DND-41 (cell line): Measurements from ENCODE around the gene EHMT1.

Experiments used
- ATAC-seq: fragments of 200-7000 bp; cut with Tn5 transposase; 3 replicates; pipeline ENCODE4 v1.9.1; 2021; ENCODE audit warnings: low read depth; ENCODE audit not compliant: insufficient read depth
- DNase-seq: peaks from one replicate; pipeline ENCODE4 v3.0.0-alpha.2; 2020
- H2AFZ ChIP-seq: 2 replicates; pipeline ENCODE4 v1.6.0; 2012; ENCODE audit warnings: low read depth, low read length
- H3K27ac ChIP-seq: 2 replicates; pipeline ENCODE4 v1.5.1; 2012; ENCODE audit warnings: low read length, inconsistent platforms
- H3K27me3 ChIP-seq: fragments of 200-600 bp; sonication (generic); 2 replicates; pipeline ENCODE4 v1.6.0; 2012; ENCODE audit warnings: low read length, mild to moderate bottlenecking, inconsistent platforms; ENCODE audit not compliant: insufficient read depth, poor library complexity
- H3K36me3 ChIP-seq: 2 replicates; pipeline ENCODE4 v1.5.1; 2012; ENCODE audit warnings: low read length, inconsistent platforms; ENCODE audit not compliant: insufficient read depth
- H3K4me1 ChIP-seq: 2 replicates; pipeline ENCODE4 v1.5.1; 2012; ENCODE audit warnings: mild to moderate bottlenecking, low read length; ENCODE audit not compliant: insufficient read depth
- H3K4me2 ChIP-seq: 2 replicates; pipeline ENCODE4 v1.6.0; 2012; ENCODE audit warnings: mild to moderate bottlenecking, moderate library complexity, low read length, inconsistent platforms; ENCODE audit not compliant: insufficient read depth
- H3K4me3 ChIP-seq, 2 experiments: fragments of 200-600 bp in 1 of 2; shearing (Covaris generic) in 1 of 2; 2 replicates each; pipeline ENCODE4 v1.5.1; 2012 to 2016; ENCODE audit warnings: inconsistent platforms in 2 of 2, low read length in 2 of 2, mild to moderate bottlenecking in 2 of 2, low read depth in 1 of 2, moderate library complexity in 1 of 2
- H3K79me2 ChIP-seq: 2 replicates; pipeline ENCODE4 v1.6.0; 2012; ENCODE audit warnings: low read length, inconsistent platforms; ENCODE audit not compliant: insufficient read depth
- H3K9ac ChIP-seq: 2 replicates; pipeline ENCODE4 v1.6.0; 2012; ENCODE audit warnings: low read depth, mild to moderate bottlenecking, inconsistent platforms, low read length, moderate library complexity
- H3K9me3 ChIP-seq: 2 replicates; pipeline ENCODE4 v1.5.1; 2012; ENCODE audit warnings: low read length, moderate library complexity, mild to moderate bottlenecking, inconsistent platforms; ENCODE audit not compliant: insufficient read depth, severe bottlenecking
- H4K20me1 ChIP-seq: 2 replicates; pipeline ENCODE4 v1.6.0; 2012; ENCODE audit warnings: low read length; ENCODE audit not compliant: insufficient read depth
- EZH2 ChIP-seq: IDR thresholded peaks from 3 replicates; pipeline ENCODE4 v1.6.1; 2012; ENCODE audit warnings: borderline replicate concordance, low read depth, mild to moderate bottlenecking, moderate library complexity, low read length, inconsistent platforms; ENCODE audit not compliant: severe bottlenecking
- TF ChIP-seq, protein P1 (sequence below): IDR thresholded peaks from 2 replicates; pipeline ENCODE4 v1.5.1; 2012; ENCODE audit warnings: borderline replicate concordance, low read length, moderate library complexity, mild to moderate bottlenecking; ENCODE audit not compliant: poor library complexity, severe bottlenecking; ENCODE audit errors: extremely low read depth

EHMT1 gene

DNA sequence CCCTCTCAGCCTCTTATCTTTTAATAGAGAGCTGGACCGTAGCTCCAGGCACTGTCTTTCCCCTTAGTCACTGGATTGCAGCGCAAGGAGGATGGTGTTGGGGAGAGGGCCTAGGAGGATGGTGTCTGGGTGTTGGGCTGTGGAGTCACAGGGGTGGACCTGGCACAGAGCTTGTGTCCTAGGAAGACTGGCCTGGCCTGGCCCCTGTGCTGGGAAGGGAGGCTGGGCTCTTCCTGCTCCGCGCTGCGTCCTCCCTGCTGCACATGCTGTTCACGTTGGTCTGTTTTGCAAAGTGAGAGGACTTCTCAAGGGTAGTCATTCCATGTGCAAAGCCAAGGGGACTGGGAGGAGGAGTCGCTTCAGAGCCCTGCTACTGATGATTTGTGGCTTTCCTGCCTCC, 123.9 kb downstream of the EHMT1 start:
- Histone ChIP-seq H2AFZ (no peak overlapping the region), H3K4me3 (no peak overlapping the region), H3K79me2 (0 out of 2 replicates have a peak, but pooled peaks cover 2% of the 10 kb centered on the region), H3K9me3 (no peaks in the 10 kb centered on the region), H3K9ac (no peak overlapping the region), H3K27ac (no peak overlapping the region), H3K27me3 (no peaks in the 10 kb centered on the region), H3K36me3 (peaks cover 57% of the 10 kb centered on the region), H3K4me1 (no peaks in the 10 kb centered on the region), H3K4me2 (no peak overlapping the region), H4K20me1 (peaks cover 14% of the 10 kb centered on the region)
- DNase-seq (no peak), ATAC-seq (no peak)
- TF ChIP-seq EZH2 = no peak
- TF ChIP-seq, protein P1, sequence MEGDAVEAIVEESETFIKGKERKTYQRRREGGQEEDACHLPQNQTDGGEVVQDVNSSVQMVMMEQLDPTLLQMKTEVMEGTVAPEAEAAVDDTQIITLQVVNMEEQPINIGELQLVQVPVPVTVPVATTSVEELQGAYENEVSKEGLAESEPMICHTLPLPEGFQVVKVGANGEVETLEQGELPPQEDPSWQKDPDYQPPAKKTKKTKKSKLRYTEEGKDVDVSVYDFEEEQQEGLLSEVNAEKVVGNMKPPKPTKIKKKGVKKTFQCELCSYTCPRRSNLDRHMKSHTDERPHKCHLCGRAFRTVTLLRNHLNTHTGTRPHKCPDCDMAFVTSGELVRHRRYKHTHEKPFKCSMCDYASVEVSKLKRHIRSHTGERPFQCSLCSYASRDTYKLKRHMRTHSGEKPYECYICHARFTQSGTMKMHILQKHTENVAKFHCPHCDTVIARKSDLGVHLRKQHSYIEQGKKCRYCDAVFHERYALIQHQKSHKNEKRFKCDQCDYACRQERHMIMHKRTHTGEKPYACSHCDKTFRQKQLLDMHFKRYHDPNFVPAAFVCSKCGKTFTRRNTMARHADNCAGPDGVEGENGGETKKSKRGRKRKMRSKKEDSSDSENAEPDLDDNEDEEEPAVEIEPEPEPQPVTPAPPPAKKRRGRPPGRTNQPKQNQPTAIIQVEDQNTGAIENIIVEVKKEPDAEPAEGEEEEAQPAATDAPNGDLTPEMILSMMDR = no peak

DNA sequence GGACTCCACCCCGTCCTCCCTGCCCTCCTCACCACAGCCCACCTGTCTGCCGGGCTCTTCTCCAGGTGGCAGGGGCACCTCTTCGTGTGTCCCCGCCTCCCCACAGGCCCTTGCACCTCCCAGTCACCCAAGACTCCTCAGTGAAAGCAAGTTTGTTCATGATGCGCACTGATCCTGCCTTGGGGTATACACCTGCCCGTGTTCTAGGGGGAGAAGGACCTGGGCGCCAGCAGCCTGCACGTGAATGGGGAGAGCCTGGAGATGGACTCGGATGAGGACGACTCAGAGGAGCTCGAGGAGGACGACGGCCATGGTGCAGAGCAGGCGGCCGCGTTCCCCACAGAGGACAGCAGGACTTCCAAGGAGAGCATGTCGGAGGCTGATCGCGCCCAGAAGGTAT, 124.9 kb downstream of the EHMT1 start:
- no peak overlapping the region for H3K9ac ChIP-seq
- no peak overlapping the region for H3K4me2 ChIP-seq
- H3K27me3 ChIP-seq = no peaks in the 10 kb centered on the region
- peaks cover 14% of the 10 kb centered on the region for H4K20me1 ChIP-seq
- peaks cover 66% of the 10 kb centered on the region for H3K36me3 ChIP-seq
- no peak for DNase-seq
- no peaks in the 10 kb centered on the region for H3K4me1 ChIP-seq
- H3K9me3 ChIP-seq = no peaks in the 10 kb centered on the region
- no peak overlapping the region for H2AFZ ChIP-seq
- H3K79me2 ChIP-seq = 0 out of 2 replicates have a peak, but pooled peaks cover 2% of the 10 kb centered on the region
- ATAC-seq = no peak
- no peak overlapping the region for H3K4me3 ChIP-seq
- TF ChIP-seq EZH2 = no peak
- TF ChIP-seq, protein P1 = no peak
- no peak overlapping the region for H3K27ac ChIP-seq

DNA sequence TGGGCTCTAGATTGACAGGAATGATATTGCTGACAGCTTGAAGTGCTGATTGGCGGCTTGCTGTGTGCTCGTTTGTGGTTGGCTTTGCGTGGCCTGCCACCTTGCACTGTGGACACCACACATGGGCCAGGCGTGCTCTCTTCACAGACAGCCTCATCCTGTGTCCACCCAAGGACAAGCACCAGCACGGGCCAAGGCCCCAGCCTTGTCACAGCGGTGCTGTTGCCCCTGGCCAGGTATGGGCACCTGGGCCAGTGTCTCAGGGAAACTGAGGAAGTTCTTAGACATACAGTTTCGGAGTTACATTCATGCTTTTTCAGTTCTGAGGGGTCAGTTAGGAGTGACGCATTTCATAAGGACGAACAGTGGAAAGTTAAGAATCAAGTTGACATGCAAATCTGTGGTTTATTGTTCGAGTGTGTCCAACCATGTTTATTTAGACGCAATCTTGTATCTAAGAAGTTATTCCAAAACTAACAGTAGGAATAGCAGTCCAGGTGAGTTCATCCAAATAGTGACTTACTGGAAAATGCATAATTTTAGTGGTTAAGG, 125.9 kb downstream of the EHMT1 start:
- Histone ChIP-seq H3K79me2 (0 out of 2 replicates have a peak, but pooled peaks cover 5% of the 10 kb centered on the region), H2AFZ (no peak overlapping the region), H3K4me1 (no peaks in the 10 kb centered on the region), H3K27me3 (no peaks in the 10 kb centered on the region), H3K36me3 (peaks cover 73% of the 10 kb centered on the region), H4K20me1 (peaks cover 14% of the 10 kb centered on the region), H3K4me3 (no peak overlapping the region), H3K4me2 (no peak overlapping the region), H3K27ac (no peak overlapping the region), H3K9ac (no peak overlapping the region), H3K9me3 (no peaks in the 10 kb centered on the region)
- DNase-seq (no peak), ATAC-seq (no peak)
- TF ChIP-seq, protein P1 = no peak
- no peak for TF ChIP-seq EZH2

DNA sequence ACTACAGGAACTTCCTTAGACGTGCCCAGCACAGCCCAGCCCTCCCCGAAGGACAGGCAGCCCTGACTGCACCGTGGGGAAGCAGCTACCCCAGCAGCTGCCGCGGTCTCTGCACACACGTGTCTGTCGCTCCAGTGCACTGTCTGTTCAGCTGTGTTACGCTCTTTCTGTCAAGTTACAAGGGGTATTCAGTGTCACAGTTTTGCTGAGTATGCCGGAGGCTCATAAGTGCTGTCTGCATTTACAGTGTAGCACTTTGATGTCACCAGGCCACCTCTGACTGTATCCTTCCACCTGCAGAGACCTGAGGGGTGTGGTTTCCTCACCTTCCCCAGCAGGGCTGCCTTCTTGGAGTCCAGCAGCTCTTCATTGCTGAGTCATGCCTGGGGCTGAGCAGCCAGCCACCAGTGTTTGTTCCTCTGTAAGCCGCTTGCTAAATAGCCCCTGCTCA, 126.8 kb downstream of the EHMT1 start:
- no peak overlapping the region for H3K27ac ChIP-seq
- 0 out of 2 replicates have a peak, but pooled peaks cover 5% of the 10 kb centered on the region for H3K79me2 ChIP-seq
- DNase-seq = no peak

More for the DNA sequence above, 126.8 kb downstream of the EHMT1 start:
- TF ChIP-seq EZH2 = no peak
- TF ChIP-seq, protein P1 = no peak
- H3K9ac ChIP-seq = no peak overlapping the region
- no peak overlapping the region for H3K4me2 ChIP-seq
- no peaks in the 10 kb centered on the region for H3K4me1 ChIP-seq
- no peak overlapping the region for H2AFZ ChIP-seq
- no peaks in the 10 kb centered on the region for H3K27me3 ChIP-seq
- H3K9me3 ChIP-seq = no peaks in the 10 kb centered on the region
- H4K20me1 ChIP-seq = peaks cover 14% of the 10 kb centered on the region
- H3K36me3 ChIP-seq = peaks cover 70% of the 10 kb centered on the region
- no peak for ATAC-seq
- no peak overlapping the region for H3K4me3 ChIP-seq
